Endodermal cell (in vitro differentiated cells): ENCODE data around the gene CT45A3. TPM values are rescaled to one million over a fixed set of nuclear protein-coding genes. Genes with fewer than 3 reads are reported as not detected.
"Not testable (repeated sequence)": the region's sequence is repeated elsewhere in the genome, so short reads cannot be mapped to it uniquely, and the experiment has no call there.

Source experiments
- DNase-seq: peaks from one replicate; pipeline ENCODE4 v3.0.0-alpha.2; 2017
- H3K27ac ChIP-seq: 2 replicates; pipeline ENCODE4 v1.5.1; 2013; ENCODE audit warnings: mild to moderate bottlenecking, low read depth, low read length, moderate library complexity
- H3K27me3 ChIP-seq: 2 replicates; pipeline ENCODE4 v1.6.1; 2013; ENCODE audit warnings: mild to moderate bottlenecking, low read length, moderate library complexity; ENCODE audit not compliant: insufficient read depth, control insufficient read depth, poor library complexity, severe bottlenecking
- H3K36me3 ChIP-seq: 2 replicates; pipeline ENCODE4 v1.7.0; 2013; ENCODE audit warnings: mild to moderate bottlenecking, low read length, moderate library complexity; ENCODE audit not compliant: control insufficient read depth, insufficient read depth
- H3K4me1 ChIP-seq: one replicate; pipeline ENCODE4 v1.7.0; 2013; ENCODE audit warnings: low read length; ENCODE audit not compliant: control insufficient read depth, insufficient read depth
- H3K4me3 ChIP-seq: 2 replicates; pipeline ENCODE4 v1.5.1; 2013; ENCODE audit warnings: mild to moderate bottlenecking, low read length, moderate library complexity
- H3K9ac ChIP-seq: 2 replicates; pipeline ENCODE4 v1.6.1; 2013; ENCODE audit warnings: mild to moderate bottlenecking, low read length, moderate library complexity; ENCODE audit not compliant: poor library complexity, severe bottlenecking; ENCODE audit errors: extremely low read depth
- H3K9me3 ChIP-seq: 2 replicates; pipeline ENCODE4 v1.6.1; 2013; ENCODE audit warnings: mild to moderate bottlenecking, low read length, moderate library complexity; ENCODE audit not compliant: control insufficient read depth
- H3K27ac Mint-ChIP-seq: 2 replicates; pipeline ENCODE4 v1.8.0; 2020; ENCODE audit warnings: mixed read lengths
- H3K27me3 Mint-ChIP-seq: 2 replicates; pipeline ENCODE4 v1.8.0; 2021; ENCODE audit warnings: mild to moderate bottlenecking, mixed read lengths; ENCODE audit not compliant: insufficient read depth
- H3K36me3 Mint-ChIP-seq: 2 replicates; pipeline ENCODE4 v1.8.0; 2020; ENCODE audit warnings: low read depth, mixed read lengths
- H3K4me1 Mint-ChIP-seq: 2 replicates; pipeline ENCODE4 v1.8.0; 2020; ENCODE audit warnings: mixed read lengths
- H3K4me3 Mint-ChIP-seq: 2 replicates; pipeline ENCODE4 v1.8.0; 2020; ENCODE audit warnings: mild to moderate bottlenecking, moderate library complexity, mixed read lengths
- H3K9me3 Mint-ChIP-seq: 2 replicates; pipeline ENCODE4 v1.8.0; 2020; ENCODE audit warnings: mild to moderate bottlenecking, mixed read lengths
- CTCF ChIP-seq: fragments of 200-600 bp; sonication (generic); conservative IDR thresholded peaks from 2 replicates; pipeline ENCODE4 v1.5.0; 2021; ENCODE audit warnings: antibody characterized with exemption, mild to moderate bottlenecking
- WGBS, 2 experiments: methylation state at CpG; one replicate each; pipeline versions ENCODE4 v1.1.5 to v1.1.7; 2013; ENCODE audit warnings: missing lambda C conversion rate in 2 of 2, mixed read lengths in 1 of 2; ENCODE audit not compliant: insufficient coverage in 1 of 2, insufficient read length in 1 of 2; 5-methylcytosine and 5-hydroxymethylcytosine counted together
- total RNA-seq, 2 donors: library from RNA; stranded (reverse); fragmentation: NEBNext Ultra II Directional in 1 of 2; extraction: Animal tissue kit (Norgen Biotek cat#: 25700) in 1 of 2; gene quantifications; 2 replicates in 1 of 2; 3 replicates in 1 of 2; pipeline ENCODE4 v1.2.1, GENCODE V29; 2021

The CT45A3 gene
- total RNA-seq, 2 donors from 2014 or later = not detected

- H3K4me3 ChIP-seq = no peak overlapping the region
- 92 to 100% methylated on average over 1 to 23 of the region's 23 CpGs for WGBS, 2 experiments
- H3K36me3 Mint-ChIP-seq = no peaks in the 10 kb centered on the region
- no peak for TF ChIP-seq CTCF
- H3K27me3 ChIP-seq = no peaks in the 10 kb centered on the region
- H3K27me3 Mint-ChIP-seq = no peaks in the 10 kb centered on the region
- DNase-seq = no peak
- H3K4me3 Mint-ChIP-seq = no peak overlapping the region
- H3K27ac Mint-ChIP-seq = no peak overlapping the region
- H3K27ac ChIP-seq = no peak overlapping the region
- H3K4me1 ChIP-seq = no peaks in the 10 kb centered on the region
- H3K9me3 Mint-ChIP-seq = peaks cover 67% of the 10 kb centered on the region
- H3K9ac ChIP-seq = no peak overlapping the region
- H3K9me3 ChIP-seq = no peaks in the 10 kb centered on the region
- no peaks in the 10 kb centered on the region for H3K4me1 Mint-ChIP-seq
- no peaks in the 10 kb centered on the region for H3K36me3 ChIP-seq
Observed at GRCh38 chrX:135741192-135741715, 26.7 kb downstream of the CT45A3 start.

GRCh38 chrX:135740681-135741149 lies 27.3 kb downstream of the CT45A3 start:
- H3K4me1 Mint-ChIP-seq = no peaks in the 10 kb centered on the region
- no peak overlapping the region for H3K4me3 Mint-ChIP-seq
- WGBS, 2 experiments = 69 to 100% methylated on average over 6 to 18 of the region's 18 CpGs
- Histone ChIP-seq H3K4me3 (no peak overlapping the region), H3K27me3 (no peaks in the 10 kb centered on the region), H3K9ac (no peak overlapping the region), H3K4me1 (no peaks in the 10 kb centered on the region), H3K9me3 (no peaks in the 10 kb centered on the region), H3K36me3 (no peaks in the 10 kb centered on the region), H3K27ac (no peak overlapping the region)
- DNase-seq = peak; percentile 70
- TF ChIP-seq CTCF = peak; percentile 45
- H3K36me3 Mint-ChIP-seq = no peaks in the 10 kb centered on the region
- peaks cover 63% of the 10 kb centered on the region for H3K9me3 Mint-ChIP-seq
- no peaks in the 10 kb centered on the region for H3K27me3 Mint-ChIP-seq
- no peak overlapping the region for H3K27ac Mint-ChIP-seq

GRCh38 chrX:135737366-135738071 lies 30.5 kb downstream of the CT45A3 start:
- Mint-ChIP-seq H3K9me3 (peaks cover 59% of the 10 kb centered on the region), H3K4me3 (no peak overlapping the region), H3K36me3 (no peaks in the 10 kb centered on the region), H3K27ac (no peak overlapping the region), H3K27me3 (no peaks in the 10 kb centered on the region), H3K4me1 (no peaks in the 10 kb centered on the region)
- Histone ChIP-seq H3K9me3 (no peaks in the 10 kb centered on the region), H3K27me3 (no peaks in the 10 kb centered on the region), H3K9ac (no peak overlapping the region), H3K27ac (no peak overlapping the region), H3K4me3 (no peak overlapping the region), H3K4me1 (no peaks in the 10 kb centered on the region), H3K36me3 (no peaks in the 10 kb centered on the region)
- 64 to 83% methylated on average over 1 to 4 of the region's 4 CpGs for WGBS, 2 experiments
- no peak for DNase-seq
- TF ChIP-seq CTCF = no peak

GRCh38 chrX:135734666-135735065 lies 33.3 kb downstream of the CT45A3 start:
- H3K4me3 Mint-ChIP-seq, H3K4me1 ChIP-seq, H3K27ac Mint-ChIP-seq, H3K9me3 ChIP-seq, DNase-seq, H3K4me1 Mint-ChIP-seq, H3K36me3 Mint-ChIP-seq, H3K27ac ChIP-seq, H3K4me3 ChIP-seq, H3K27me3 ChIP-seq, H3K9ac ChIP-seq, H3K36me3 ChIP-seq, H3K27me3 Mint-ChIP-seq: not testable (repeated sequence)
- H3K9me3 Mint-ChIP-seq = peaks cover 31% of the 10 kb centered on the region
- 40 to 73% methylated on average over 1 to 5 of the region's 5 CpGs for WGBS, 2 experiments
